H1 (cell line): ENCODE measurements around the gene TCF19. TPM values are rescaled to one million over a fixed set of nuclear protein-coding genes. Genes with fewer than 3 reads are reported as not detected.

ENCODE experiments used
- CTCF ChIA-PET: fragments of 300-600 bp; sonication (Branson Sonifier 250); formaldehyde crosslinking; loops from one replicate; lab custom pipeline; 2021; ENCODE audit not compliant: partially characterized antibody; lab: Charles Lee
- POLR2A ChIA-PET: fragments of 300-600 bp; sonication (Branson Sonifier 250); formaldehyde crosslinking; loops from one replicate; lab custom pipeline; 2021; ENCODE audit warnings: inconsistent platforms; ENCODE audit not compliant: partially characterized antibody; lab: Charles Lee
- DNase-seq, 2 experiments: peaks; one replicate each; pipeline versions ENCODE4 v3.0.0 to v3.0.0-alpha.2; 2010 to 2022; ENCODE audit warnings: low spot score in 2 of 2, low read depth in 1 of 2, mixed read lengths in 1 of 2
- FAIRE-seq: peaks from 2 replicates; lab custom pipeline; 2011; peaks lifted over from hg19 to GRCh38; lab: Jason Lieb, UNC
- H2AFZ ChIP-seq: 2 replicates; pipeline ENCODE4 v1.8.1; 2012; ENCODE audit warnings: low read length, inconsistent platforms
- H2AK5ac ChIP-seq: 2 replicates; pipeline ENCODE4 v1.6.1; 2013; ENCODE audit warnings: low read depth, low read length
- H2BK120ac ChIP-seq: replicated peaks from 2 replicates; pipeline ENCODE3; 2013; ENCODE audit warnings: low read depth, low read length, inconsistent platforms
- H2BK12ac ChIP-seq: 2 replicates; pipeline ENCODE4 v1.6.1; 2013; ENCODE audit warnings: low read depth, low read length
- H2BK15ac ChIP-seq: 2 replicates; pipeline ENCODE4 v1.6.1; 2013; ENCODE audit warnings: low read length
- H2BK20ac ChIP-seq: 2 replicates; pipeline ENCODE4 v1.6.1; 2013; ENCODE audit warnings: low read length
- H2BK5ac ChIP-seq: 2 replicates; pipeline ENCODE4 v1.6.1; 2013; ENCODE audit warnings: low read depth, low read length
- H3K14ac ChIP-seq: 2 replicates; pipeline ENCODE4 v1.6.1; 2013; ENCODE audit warnings: inconsistent platforms; ENCODE audit not compliant: insufficient read length
- H3K18ac ChIP-seq: 2 replicates; pipeline ENCODE4 v1.6.1; 2013; ENCODE audit warnings: low read length; ENCODE audit errors: extremely low read depth
- H3K23ac ChIP-seq: 2 replicates; pipeline ENCODE4 v1.6.1; 2013; ENCODE audit warnings: inconsistent platforms; ENCODE audit not compliant: insufficient read length
- H3K23me2 ChIP-seq: 2 replicates; pipeline ENCODE4 v1.6.1; 2013; ENCODE audit warnings: low read depth, low read length
- H3K27ac ChIP-seq: 2 replicates; pipeline ENCODE4 v1.6.1; 2011; ENCODE audit warnings: low read depth, low read length, inconsistent platforms
- H3K27me3 ChIP-seq, 4 experiments: replicated peaks in 1 of 4; 1 replicate in 1 of 4; 2 replicates in 3 of 4; pipeline versions ENCODE4 v1.6.1 to v1.8.1; 2011 to 2013; ENCODE audit warnings: low read length in 3 of 4, mild to moderate bottlenecking in 3 of 4, inconsistent platforms in 2 of 4, mixed read lengths in 2 of 4, moderate library complexity in 1 of 4; ENCODE audit not compliant: control insufficient read depth in 3 of 4, insufficient read depth in 3 of 4; ENCODE audit errors: extremely low read depth in 1 of 4
- H3K36me3 ChIP-seq, 4 experiments: 2 replicates each; pipeline versions ENCODE4 v1.6.1 to v1.8.1; 2011 to 2013; ENCODE audit warnings: mild to moderate bottlenecking in 4 of 4, low read length in 3 of 4, moderate library complexity in 2 of 4, control low read depth in 1 of 4, inconsistent platforms in 1 of 4; ENCODE audit not compliant: insufficient read depth in 4 of 4, control insufficient read depth in 2 of 4
- H3K4ac ChIP-seq: replicated peaks from 2 replicates; pipeline ENCODE3; 2013; ENCODE audit warnings: low read length, low read depth, mixed read lengths, inconsistent platforms; ENCODE audit not compliant: insufficient read length
- H3K4me1 ChIP-seq, 4 experiments: replicated peaks in 1 of 4; 1 replicate in 1 of 4; 2 replicates in 3 of 4; pipeline versions ENCODE4 v1.6.1 to v1.8.1; 2011 to 2013; ENCODE audit warnings: low read length in 3 of 4, inconsistent platforms in 2 of 4, mixed read lengths in 1 of 4; ENCODE audit not compliant: insufficient read depth in 4 of 4, control insufficient read depth in 3 of 4
- H3K4me2 ChIP-seq, 2 experiments: 2 replicates each; pipeline versions ENCODE4 v1.6.1 to v1.8.1; 2011 to 2013; ENCODE audit warnings: low read depth in 2 of 2, low read length in 2 of 2, control low read depth in 1 of 2, inconsistent platforms in 1 of 2, mild to moderate bottlenecking in 1 of 2; ENCODE audit not compliant: insufficient read depth in 1 of 2
- H3K4me3 ChIP-seq, 4 experiments: fragments of 200-600, 300-600 bp in 1 of 4; sonication (generic), shearing (Covaris generic), sonication (Bioruptor Twin) in 1 of 4; 2 replicates each; pipeline versions ENCODE4 v1.5.1 to v1.8.1; 2011 to 2016; ENCODE audit warnings: low read length in 4 of 4, low read depth in 3 of 4, control low read depth in 2 of 4, inconsistent platforms in 2 of 4, mild to moderate bottlenecking in 2 of 4, mixed read lengths in 1 of 4, moderate library complexity in 1 of 4; ENCODE audit not compliant: insufficient read depth in 2 of 4; ENCODE audit errors: extremely low read depth in 1 of 4
- H3K56ac ChIP-seq: replicated peaks from 2 replicates; pipeline ENCODE3; 2013; ENCODE audit warnings: low read depth, mild to moderate bottlenecking, mixed read lengths, low read length, inconsistent platforms; ENCODE audit not compliant: insufficient read length
- H3K79me1 ChIP-seq: 2 replicates; pipeline ENCODE4 v1.6.1; 2013; ENCODE audit warnings: low read depth, low read length, control low read depth
- H3K79me2 ChIP-seq, 2 experiments: 2 replicates each; pipeline versions ENCODE4 v1.6.1 to v1.8.1; 2012 to 2013; ENCODE audit warnings: low read length in 2 of 2, mild to moderate bottlenecking in 2 of 2, inconsistent platforms in 1 of 2; ENCODE audit not compliant: insufficient read depth in 2 of 2, control insufficient read depth in 1 of 2
- H3K9ac ChIP-seq, 4 experiments: replicated peaks in 1 of 4; 1 replicate in 1 of 4; 2 replicates in 3 of 4; pipeline versions ENCODE4 v1.6.1 to v1.8.1; 2011 to 2013; ENCODE audit warnings: low read depth in 3 of 4, low read length in 3 of 4, control low read depth in 2 of 4, mild to moderate bottlenecking in 2 of 4, moderate library complexity in 2 of 4, inconsistent platforms in 1 of 4; ENCODE audit errors: extremely low read depth in 1 of 4
- H3K9me3 ChIP-seq, 2 experiments: 2 replicates each; pipeline versions ENCODE4 v1.6.1 to v1.8.1; 2012 to 2013; ENCODE audit warnings: mild to moderate bottlenecking in 2 of 2, moderate library complexity in 2 of 2, control low read depth in 1 of 2, inconsistent platforms in 1 of 2, low read depth in 1 of 2, low read length in 1 of 2, mixed read lengths in 1 of 2; ENCODE audit not compliant: insufficient read depth in 2 of 2
- H4K20me1 ChIP-seq, 2 experiments: replicated peaks in 1 of 2; 2 replicates each; pipeline versions ENCODE3 to v1.8.1; 2011 to 2013; ENCODE audit warnings: inconsistent platforms in 2 of 2, low read length in 2 of 2, mild to moderate bottlenecking in 1 of 2; ENCODE audit not compliant: insufficient read depth in 2 of 2, control insufficient read depth in 1 of 2
- H4K5ac ChIP-seq: 2 replicates; pipeline ENCODE4 v1.6.1; 2013; ENCODE audit warnings: low read length, low read depth, mixed read lengths, inconsistent platforms; ENCODE audit not compliant: insufficient read length
- H4K8ac ChIP-seq: 2 replicates; pipeline ENCODE4 v1.8.0; 2013; ENCODE audit warnings: mild to moderate bottlenecking, moderate library complexity, low read length, inconsistent platforms; ENCODE audit not compliant: insufficient read depth; ENCODE audit errors: extremely low read depth
- H4K91ac ChIP-seq: replicated peaks from 2 replicates; pipeline ENCODE3; 2013; ENCODE audit warnings: low read length, mixed read lengths, inconsistent platforms; ENCODE audit not compliant: insufficient read length
- CBX5 ChIP-seq: fragments of 300-800, 300-1000 bp; sonication (generic); IDR thresholded peaks from 2 replicates; pipeline ENCODE4 v1.7.1; 2016; ENCODE audit warnings: antibody characterized with exemption, low read length, low read depth
- CHD1 ChIP-seq: IDR thresholded peaks from 2 replicates; pipeline ENCODE4 v1.6.1; 2012; ENCODE audit warnings: low read depth, low read length, improper control_type of control experiment
- EGR1 ChIP-seq: IDR thresholded peaks from 2 replicates; pipeline ENCODE4 v1.6.1; 2011; ENCODE audit warnings: low read depth, low read length, borderline replicate concordance
- JUN ChIP-seq: IDR thresholded peaks from 2 replicates; pipeline ENCODE4 v1.6.1; 2011; ENCODE audit warnings: low read depth, mild to moderate bottlenecking, improper control_type of control experiment, low read length
- KDM5A ChIP-seq: fragments of 200-600 bp; IDR thresholded peaks from 2 replicates; pipeline ENCODE4 v1.7.1; 2012; ENCODE audit warnings: mild to moderate bottlenecking, low read length, inconsistent platforms, mixed read lengths
- POLR2A ChIP-seq, 2 experiments: IDR thresholded peaks; 1 replicate in 1 of 2; 2 replicates in 1 of 2; pipeline ENCODE4 v1.6.1; 2011; ENCODE audit warnings: low read depth in 2 of 2, low read length in 2 of 2, mild to moderate bottlenecking in 2 of 2; ENCODE audit errors: control extremely low read depth in 1 of 2
- RFX5 ChIP-seq: IDR thresholded peaks from 2 replicates; pipeline ENCODE4 v1.6.1; 2011; ENCODE audit warnings: low read depth, low read length, improper control_type of control experiment, borderline replicate concordance
- SIN3A ChIP-seq, 2 experiments: IDR thresholded peaks in 1 of 2; conservative IDR thresholded peaks in 1 of 2; 2 replicates each; pipeline ENCODE4 v1.6.1; 2011 to 2012; ENCODE audit warnings: low read length in 2 of 2, improper control_type of control experiment in 1 of 2, low read depth in 1 of 2, mild to moderate bottlenecking in 1 of 2
- SIX5 ChIP-seq: IDR thresholded peaks from 2 replicates; pipeline ENCODE4 v1.6.1; 2011; ENCODE audit warnings: mild to moderate bottlenecking, low read depth, low read length
- SUZ12 ChIP-seq: fragments of 200-600 bp; sonication (generic); IDR thresholded peaks from 2 replicates; pipeline ENCODE4 v1.6.1; 2012; ENCODE audit warnings: mild to moderate bottlenecking, inconsistent platforms, low read length, moderate library complexity, mixed read lengths
- TAF7 ChIP-seq: optimal IDR thresholded peaks from 2 replicates; pipeline ENCODE3; 2011; ENCODE audit warnings: low read depth, mild to moderate bottlenecking, inconsistent platforms, low read length, moderate library complexity, borderline replicate concordance
- TCF12 ChIP-seq: IDR thresholded peaks from 2 replicates; pipeline ENCODE4 v1.6.1; 2011; ENCODE audit warnings: low read depth, mild to moderate bottlenecking, low read length
- TEAD4 ChIP-seq: IDR thresholded peaks from 2 replicates; pipeline ENCODE4 v1.6.1; 2012; ENCODE audit warnings: low read depth, low read length, inconsistent platforms, mixed read lengths
- ZNF274 ChIP-seq: IDR thresholded peaks from 2 replicates; pipeline ENCODE4 v1.7.0; 2012; ENCODE audit warnings: low read length, borderline replicate concordance; ENCODE audit errors: extremely low read depth
- polyA plus RNA-seq, 7 experiments: library from polyadenylated mRNA; depleted of rRNA in 3 of 7; stranded (reverse) in 5 of 7; unstranded in 2 of 7; fragments of >200 nt in 5 of 7; fragments of 200-250 nt in 2 of 7; gene quantifications; 1 replicate in 5 of 7; 2 replicates in 1 of 7; 4 replicates in 1 of 7; pipeline versions ENCODE4 v1.2.1 to v1.2.3, GENCODE V29; 2011 to 2013; ENCODE audit warnings: missing spikeins in 2 of 7, mixed read lengths in 2 of 7
- total RNA-seq: library from RNA; stranded (reverse); fragmentation: NEBNext Ultra II Directional; extraction: Animal tissue kit (Norgen Biotek cat#: 25700); gene quantifications from 2 replicates; pipeline ENCODE4 v1.2.1, GENCODE V29; 2021

The TCF19 gene
- total and polyA plus RNA-seq, 2 of the 8 experiments (the other 6 are each of a cell fraction or from before 2014, with no cell fraction given) = 7.2 to 11.0 TPM

GRCh38 chr6:31163922-31164321, 5.5 kb downstream of the TCF19 start:
- H2BK20ac ChIP-seq = no peak overlapping the region
- no peaks in the 10 kb centered on the region for H3K9me3 ChIP-seq
- no peak overlapping the region for H2BK5ac ChIP-seq
- H3K36me3 ChIP-seq = peaks cover 14 to 38% (median 23%) of the 10 kb centered on the region in 4 experiments
- no peak overlapping the region for H3K14ac ChIP-seq
- H3K4me3 ChIP-seq = no peak overlapping the region
- no peaks in the 10 kb centered on the region for H3K27me3 ChIP-seq
- H2BK120ac ChIP-seq = no peak overlapping the region
- H3K4ac ChIP-seq = no peak overlapping the region
- no peak overlapping the region for H4K8ac ChIP-seq
- H3K9ac ChIP-seq = no peak overlapping the region
- no peak overlapping the region for H2AK5ac ChIP-seq
- no peak overlapping the region for H4K91ac ChIP-seq
- peaks cover 0 to 21% (median 12%) of the 10 kb centered on the region in 4 experiments; a peak in 6 of 7 replicates for H3K4me1 ChIP-seq
- no peak overlapping the region for H2BK15ac ChIP-seq
- TF ChIP-seq SUZ12 (no peak), TAF7 (no peak), KDM5A (no peak), POLR2A (IDR thresholded peaks at IDR 0.05; ENCODE audit: control extremely low read depth in 1 of 2, low read depth in 2 of 2, low read length in 2 of 2) (no peak), JUN (no peak), RFX5 (no peak), ZNF274 (no peak), SIN3A (conservative IDR thresholded peaks at IDR 0.05 in 1 of 2, IDR thresholded peaks at IDR 0.05 in 1 of 2; ENCODE audit: low read depth in 1 of 2, low read length in 2 of 2) (no peak), CBX5 (no peak), TCF12 (no peak), CHD1 (no peak), EGR1 (no peak), TEAD4 (no peak), SIX5 (no peak)
- FAIRE-seq (no peak), DNase-seq (no peak)
- POLR2A ChIA-PET = interaction anchor here (0.5 to 68.5 kb wide), 5 partner anchors 5 to 280 kb away, joined by 3 to 2251 read pairs (median 4); partner anchors contain the start of genes CCHCR1, CDSN, DDR1 and POU5F1
- CTCF ChIA-PET = interaction anchor here (0.6 to 6.3 kb wide), 5 partner anchors 23 to 576 kb away, joined by 3 to 45 read pairs (median 4); no protein-coding TSS in a partner anchor
- H2AFZ ChIP-seq = no peak overlapping the region
- H3K79me1 ChIP-seq = peaks cover 6% of the 10 kb centered on the region
- no peak overlapping the region for H2BK12ac ChIP-seq
- no peak overlapping the region for H3K18ac ChIP-seq
- H4K5ac ChIP-seq = no peak overlapping the region
- H3K4me2 ChIP-seq = no peak overlapping the region
- H3K79me2 ChIP-seq = peaks cover 13 to 35% of the 10 kb centered on the region in 2 experiments
- H3K23me2 ChIP-seq = peaks cover 9% of the 10 kb centered on the region
- peaks cover 5 to 18% of the 10 kb centered on the region in 2 experiments for H4K20me1 ChIP-seq
- no peak overlapping the region for H3K56ac ChIP-seq
- H3K27ac ChIP-seq = no peak overlapping the region
- H3K23ac ChIP-seq = no peak overlapping the region
